ENCODE results near the gene PARG.
"Not testable (repeated sequence)": the region's sequence is repeated elsewhere in the genome, so short reads cannot be mapped to it uniquely, and the experiment has no call there.

The PARG gene

GRCh38 chr10:49830016-49830415, 111.8 kb downstream of the PARG start:
- DNase-seq (ENCODE audit: low read depth): no peak

- no peak for DNase-seq (ENCODE audit: low read depth)
Observed at GRCh38 chr10:49827297-49827696, 114.5 kb downstream of the PARG start.

GRCh38 chr10:49819234-49819958, 122.4 kb downstream of the PARG start:
- no peak for DNase-seq (ENCODE audit: low read depth)

- no peak for DNase-seq (ENCODE audit: low read depth)
Observed at GRCh38 chr10:49817845-49818244, 124.0 kb downstream of the PARG start.

- DNase-seq (ENCODE audit: low read depth): no peak
Observed at GRCh38 chr10:49803988-49804387, 137.8 kb downstream of the PARG start.

- DNase-seq (ENCODE audit: low read depth): no peak
Observed at GRCh38 chr10:49798275-49798674, 143.6 kb downstream of the PARG start.

GRCh38 chr10:49791100-49791499, 150.7 kb downstream of the PARG start:
- no peak for DNase-seq (ENCODE audit: low read depth)

GRCh38 chr10:49784681-49785080, 157.1 kb downstream of the PARG start:
- DNase-seq (ENCODE audit: low read depth): no peak

- no peak for DNase-seq (ENCODE audit: low read depth)
Observed at GRCh38 chr10:49783645-49784044, 158.2 kb downstream of the PARG start.

- DNase-seq (ENCODE audit: low read depth): no peak
Observed at GRCh38 chr10:49781247-49781646, 160.6 kb downstream of the PARG start.

- no peak for DNase-seq (ENCODE audit: low read depth)
Observed at GRCh38 chr10:49778197-49778596, 163.6 kb downstream of the PARG start.

GRCh38 chr10:49776851-49777250, 165.0 kb downstream of the PARG start:
- DNase-seq (ENCODE audit: low read depth): no peak

GRCh38 chr10:49775014-49775413, 166.8 kb downstream of the PARG start:
- DNase-seq (ENCODE audit: low read depth): no peak

- not testable (repeated sequence) for DNase-seq (ENCODE audit: low read depth)
Observed at GRCh38 chr10:49772944-49773343, 168.9 kb downstream of the PARG start.

- DNase-seq (ENCODE audit: low read depth): not testable (repeated sequence)
Observed at GRCh38 chr10:49771046-49771445, 170.8 kb downstream of the PARG start.

- no peak for DNase-seq (ENCODE audit: low read depth)
Observed at GRCh38 chr10:49769692-49770091, 172.1 kb downstream of the PARG start.

GRCh38 chr10:49768731-49769130, 173.1 kb downstream of the PARG start:
- DNase-seq (ENCODE audit: low read depth): no peak

- DNase-seq (ENCODE audit: low read depth): no peak
Observed at GRCh38 chr10:49768329-49768728, 173.5 kb downstream of the PARG start.

All from stimulated activated CD8-positive, alpha-beta memory T cell treated with anti-CD3 and anti-CD28 coated beads, Interleukin-7, amount 100 ng/mL, for 24 hours (primary cell).